SU-DHL-6 (cell line): ENCODE measurements around the gene ADGRF5.

Experiments used
- CTCF ChIP-seq: fragments of 200-600 bp; sonication (generic); IDR thresholded peaks from one replicate; pipeline ENCODE4 v1.5.1; 2017; ENCODE audit warnings: antibody characterized with exemption, mild to moderate bottlenecking, low read length, moderate library complexity; ENCODE audit not compliant: insufficient read depth, poor library complexity, severe bottlenecking
- EZH2phosphoT487 ChIP-seq: fragments of 200-600 bp; sonication (generic), shearing (Covaris generic); conservative IDR thresholded peaks from 2 replicates; pipeline ENCODE4 v1.6.1; 2018; ENCODE audit warnings: mild to moderate bottlenecking, antibody characterized with exemption, low read length, moderate library complexity, mixed read lengths

GRCh38 chr6:46967826-46968349 lies 46.1 kb upstream of the ADGRF5 start:
- TF ChIP-seq CTCF: no peak
- no peak for TF ChIP-seq EZH2phosphoT487
